Measurements from ENCODE around the gene CGNL1.

GRCh38 chr15:57572468-57572867 is 196.2 kb downstream of the CGNL1 start:
- TF ChIP-seq GABPA (IDR thresholded peaks at IDR 0.05; ENCODE audit: low read depth) (no peak), CTCF (IDR thresholded peaks at IDR 0.05; ENCODE audit: insufficient read depth, low read length) (no peak), POLR2AphosphoS5 (IDR thresholded peaks at IDR 0.05; ENCODE audit: low read depth) (no peak), REST (IDR thresholded peaks at IDR 0.05; ENCODE audit: insufficient replicate concordance, low read depth) (no peak), SPI1 (IDR thresholded peaks at IDR 0.05; ENCODE audit: borderline replicate concordance, low read depth) (no peak)

Measured in HL-60 (cell line).